Astrocyte of the spinal cord (primary cell): Measurements from ENCODE around the gene TRAPPC2B.

Source experiments
- DNase-seq: peaks from one replicate; pipeline ENCODE4 v3.0.0; 2011; ENCODE audit warnings: low read depth, low spot score
- H3K4me3 ChIP-seq: 2 replicates; pipeline ENCODE4 v1.5.1; 2011; ENCODE audit warnings: low read depth, mild to moderate bottlenecking, low read length, moderate library complexity
- CTCF ChIP-seq: IDR thresholded peaks from 2 replicates; pipeline ENCODE4 v1.5.1; 2012; ENCODE audit warnings: low read depth, mild to moderate bottlenecking, low read length, inconsistent platforms
- in situ Hi-C: cut with HindIII; loops from 2 replicates; pipeline ENCODE4 v1.10.0; 2017; ENCODE audit warnings: low sequenced_read_pairs

TRAPPC2B gene

GRCh38 chr19:57406516-57407123 is 43.3 kb downstream of the TRAPPC2B start:
- peak; percentile 22 for DNase-seq
- in situ Hi-C loops: no loop called here
- H3K4me3 ChIP-seq: no peak overlapping the region
- peak; percentile 80 for TF ChIP-seq CTCF

GRCh38 chr19:57410877-57411671 is 47.7 kb downstream of the TRAPPC2B start, which contains the start of gene ZNF17:
Gene ZNF17, plus strand, starts transcription at chr19:57411161. Its CDS starts 2,455 bp downstream, at chr19:57413616.
- no peak for TF ChIP-seq CTCF
- peak; percentile 95 for DNase-seq
- in situ Hi-C loops: no loop called here
- H3K4me3 ChIP-seq: peak within 1 kb of the TSS; percentile 95
